ENCODE measurements around the gene ANAPC10.
"Not testable (repeated sequence)": the region's sequence is repeated elsewhere in the genome, so short reads cannot be mapped to it uniquely, and the experiment has no call there.

Gene ANAPC10

GRCh38 chr4:145069361-145069760 lies 28.6 kb downstream of the ANAPC10 start:
- no peak for DNase-seq

DNA sequence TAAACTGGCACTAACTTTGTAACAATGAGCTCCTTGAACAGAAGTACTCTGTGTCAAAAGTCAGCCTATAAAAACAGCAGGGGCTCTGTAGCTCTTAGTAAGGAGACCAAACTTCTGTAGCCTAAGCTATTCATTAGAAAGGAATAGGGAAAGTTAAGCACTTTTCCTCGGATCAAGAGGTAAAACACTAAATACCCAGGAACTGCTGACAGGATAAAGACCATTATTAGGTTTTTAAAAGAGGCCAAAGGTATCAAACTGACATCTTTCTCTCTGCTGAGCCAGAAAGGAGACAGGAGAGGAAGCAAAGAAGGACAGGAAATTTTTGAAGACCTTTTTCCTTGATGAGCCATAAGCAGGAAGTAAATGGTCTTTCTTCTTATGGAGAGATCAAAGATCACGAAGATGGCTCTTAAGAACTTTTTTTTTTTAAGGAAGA lies 31.9 kb downstream of the ANAPC10 start:
- no peak for DNase-seq

GRCh38 chr4:145061318-145061920 lies 36.6 kb downstream of the ANAPC10 start:
- no peak for DNase-seq

- DNase-seq: no peak
These were observed 39.7 kb downstream of the ANAPC10 start for GRCh38 chr4:145058256-145058655.

DNA sequence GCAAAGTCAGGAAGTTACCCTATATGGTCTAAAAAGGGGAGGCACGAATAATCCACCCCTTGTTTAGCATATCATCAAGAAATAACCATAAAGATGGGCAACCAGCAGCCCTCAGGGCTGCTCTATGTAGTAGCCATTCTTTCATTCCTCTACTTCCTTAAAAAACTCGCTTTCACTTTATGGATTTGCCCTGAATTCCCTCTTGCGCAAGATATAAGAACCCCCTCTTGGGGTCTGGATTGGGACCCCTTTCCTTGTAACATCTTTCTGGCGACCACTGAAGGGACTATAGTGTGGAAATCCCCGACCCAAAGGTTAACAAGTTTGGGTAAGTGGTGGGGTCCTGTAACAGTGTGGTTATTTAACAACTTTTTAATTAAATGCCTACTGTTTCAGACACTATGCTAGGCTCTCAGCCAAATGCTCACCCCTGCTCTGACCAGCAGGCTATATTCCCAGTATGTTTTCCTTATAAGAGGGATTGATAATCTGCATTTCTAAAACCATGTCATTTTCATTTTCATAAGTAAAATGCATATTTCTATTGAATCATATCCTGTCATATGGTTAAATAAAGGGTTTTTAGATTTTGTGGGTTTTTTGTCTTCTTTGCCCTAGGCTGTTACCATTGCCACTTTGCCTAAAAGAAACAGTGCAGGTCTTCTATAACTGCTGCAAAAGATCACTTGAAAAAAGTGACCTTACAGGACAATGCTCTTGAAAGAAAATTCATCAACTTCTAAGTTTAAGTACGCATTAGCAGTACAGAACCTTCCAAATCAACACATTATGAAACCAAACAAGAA lies 41.5 kb downstream of the ANAPC10 start:
- DNase-seq: no peak

DNA sequence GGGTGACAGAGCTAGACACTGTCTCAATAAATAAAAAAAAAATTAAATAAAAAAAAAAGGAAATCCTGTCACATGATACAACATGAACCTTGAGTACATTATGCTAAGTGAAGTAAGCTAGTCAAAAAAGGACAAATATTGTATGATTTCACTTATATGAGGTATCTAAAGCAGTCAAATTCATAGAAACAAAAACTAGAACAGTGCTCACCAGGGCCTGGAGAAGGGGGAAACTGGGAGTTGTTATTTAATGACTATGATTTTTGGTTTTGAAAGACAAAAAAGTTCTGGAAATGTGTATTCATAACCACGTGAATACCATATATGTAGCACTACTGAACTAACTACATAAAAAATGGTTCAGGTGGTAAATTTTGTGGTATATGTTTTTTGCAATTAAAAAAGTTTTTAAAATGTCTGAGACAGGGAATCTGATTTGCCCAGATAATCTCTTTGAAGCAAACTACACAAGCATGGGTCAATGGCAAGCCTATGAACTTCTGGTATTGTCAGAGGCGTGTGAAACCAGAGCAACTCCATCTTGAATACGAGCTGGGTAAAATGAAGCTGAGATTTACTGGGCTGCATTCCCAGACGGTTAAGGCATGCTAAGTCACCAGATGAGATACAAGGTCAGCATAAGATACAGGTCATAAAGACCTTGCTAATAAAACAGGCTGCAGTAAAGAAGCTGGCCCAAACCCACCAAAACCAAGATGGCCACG lies 42.3 kb downstream of the ANAPC10 start:
- no peak for DNase-seq

DNA sequence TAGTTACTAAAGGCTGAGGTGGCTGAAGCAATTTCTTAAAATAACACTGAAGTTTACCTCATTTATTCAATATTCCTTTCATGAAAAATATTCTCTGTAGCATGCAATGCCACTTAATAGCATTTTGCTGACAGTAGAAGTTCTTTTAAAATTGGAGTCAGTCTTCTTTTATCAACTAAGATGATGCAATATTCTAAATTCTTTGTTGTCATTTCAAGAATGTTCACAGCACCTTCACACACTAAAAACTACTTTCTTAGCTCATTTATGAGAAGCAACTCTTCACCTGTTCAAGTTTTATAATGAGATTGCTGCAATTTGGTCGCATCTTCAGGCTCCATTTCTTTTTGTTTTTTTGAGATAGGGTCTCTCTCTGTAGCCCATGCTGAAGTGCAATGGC lies 48.8 kb downstream of the ANAPC10 start:
- DNase-seq: no peak

DNA sequence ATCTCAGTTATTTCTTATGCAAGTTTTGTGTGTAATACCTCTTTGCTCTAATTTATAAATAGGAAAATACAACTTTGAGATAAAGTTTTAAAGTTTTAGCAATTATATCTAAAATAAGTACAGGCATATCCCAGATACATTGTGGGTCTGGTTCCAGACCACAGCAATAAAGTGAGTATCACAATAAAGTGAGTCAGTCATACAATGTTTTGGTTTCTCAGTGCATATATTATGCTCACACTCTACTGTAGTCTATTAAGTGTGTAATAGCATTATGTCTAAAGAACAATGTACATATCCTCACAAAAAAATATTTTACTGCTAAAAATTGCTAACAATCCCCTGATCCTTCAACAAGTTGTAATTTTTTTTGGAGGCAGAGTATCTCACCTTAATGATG lies 49.2 kb downstream of the ANAPC10 start:
- no peak for DNase-seq

- no peak for DNase-seq
These were observed 50.8 kb downstream of the ANAPC10 start for GRCh38 chr4:145047151-145047550.

GRCh38 chr4:145045180-145045579 lies 52.8 kb downstream of the ANAPC10 start:
- no peak for DNase-seq

DNA sequence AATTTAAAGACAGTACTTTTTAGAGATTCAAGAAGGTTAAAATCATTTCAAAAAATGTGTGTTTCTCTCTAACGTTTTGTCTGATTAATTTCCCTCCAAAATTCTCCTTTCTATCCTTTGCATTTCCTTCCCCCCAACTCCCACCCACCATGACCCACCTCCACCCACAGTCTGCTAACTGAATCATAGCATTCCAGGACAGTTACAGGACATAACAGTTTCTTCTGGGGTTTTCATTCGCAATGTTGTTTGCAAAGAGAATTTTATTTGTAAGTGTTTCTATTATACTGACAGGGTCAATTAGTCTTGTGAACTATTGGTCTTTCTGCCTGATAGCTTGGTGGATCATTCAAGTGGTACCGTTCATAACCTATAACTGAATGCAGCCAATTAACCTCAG lies 53.7 kb downstream of the ANAPC10 start:
- DNase-seq: no peak

DNA sequence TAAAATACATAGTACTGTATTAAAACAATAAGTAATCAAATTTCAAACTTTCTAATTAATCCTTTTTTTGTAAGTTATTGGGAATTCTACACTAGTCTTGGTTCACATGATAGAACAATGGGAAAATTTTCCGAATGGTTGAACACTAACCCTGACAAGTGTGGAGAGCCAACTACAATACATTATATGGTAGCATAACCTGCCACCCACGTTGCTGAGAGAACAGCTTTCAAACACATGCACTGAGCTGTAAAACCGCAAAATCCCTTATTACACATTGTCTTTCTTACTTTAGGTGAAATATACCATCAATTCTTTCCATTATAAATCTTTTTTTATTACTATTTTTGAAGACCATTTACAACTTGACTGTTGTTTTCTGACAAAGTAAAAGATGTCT lies 54.7 kb downstream of the ANAPC10 start:
- DNase-seq: no peak

GRCh38 chr4:145042601-145043285 lies 55.3 kb downstream of the ANAPC10 start:
- DNase-seq: no peak

DNA sequence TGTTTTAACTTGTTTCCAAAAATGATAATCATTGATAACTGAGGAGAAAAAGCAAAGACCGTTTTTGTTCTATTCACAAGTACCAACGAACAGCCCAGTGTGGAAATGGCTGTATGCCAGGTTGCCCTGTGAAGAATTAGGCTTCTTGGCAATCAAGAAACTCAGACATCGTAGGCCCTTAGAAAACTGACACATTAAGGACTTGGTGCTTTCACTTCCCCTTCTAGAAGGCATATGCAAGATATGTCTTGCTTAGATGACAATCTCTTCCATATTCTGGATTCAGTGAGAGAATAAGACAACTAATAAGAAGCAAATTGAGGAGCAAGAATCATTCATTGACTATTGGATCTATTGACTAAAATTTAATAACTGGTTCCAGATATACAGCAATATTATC lies 56.6 kb downstream of the ANAPC10 start:
- DNase-seq: no peak

- DNase-seq: no peak
These were observed 62.4 kb downstream of the ANAPC10 start for GRCh38 chr4:145035494-145036136.

DNA sequence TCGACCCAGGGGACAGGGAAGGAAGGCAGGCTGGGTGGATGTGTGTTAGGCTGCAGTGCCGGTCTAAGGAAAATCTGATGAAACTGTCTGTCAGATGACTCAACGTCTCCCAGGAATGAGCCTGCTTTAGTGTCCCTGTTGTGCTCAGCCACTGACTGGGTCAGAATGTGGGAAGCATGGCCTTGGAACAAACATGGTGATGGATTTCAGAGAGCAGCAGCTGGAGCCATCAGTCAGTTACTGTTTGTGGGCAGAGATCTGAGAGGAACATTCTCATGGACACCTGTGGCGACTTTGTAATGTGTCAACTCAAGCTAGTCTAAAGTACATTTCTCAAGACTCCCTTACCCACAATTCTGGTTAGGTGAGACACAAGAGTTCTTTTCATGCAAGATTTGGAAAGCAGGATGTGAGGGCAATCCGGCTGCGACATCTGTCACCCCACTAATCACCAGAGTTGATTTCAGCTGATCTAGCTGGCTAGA lies 63.2 kb downstream of the ANAPC10 start:
- DNase-seq: no peak

DNA sequence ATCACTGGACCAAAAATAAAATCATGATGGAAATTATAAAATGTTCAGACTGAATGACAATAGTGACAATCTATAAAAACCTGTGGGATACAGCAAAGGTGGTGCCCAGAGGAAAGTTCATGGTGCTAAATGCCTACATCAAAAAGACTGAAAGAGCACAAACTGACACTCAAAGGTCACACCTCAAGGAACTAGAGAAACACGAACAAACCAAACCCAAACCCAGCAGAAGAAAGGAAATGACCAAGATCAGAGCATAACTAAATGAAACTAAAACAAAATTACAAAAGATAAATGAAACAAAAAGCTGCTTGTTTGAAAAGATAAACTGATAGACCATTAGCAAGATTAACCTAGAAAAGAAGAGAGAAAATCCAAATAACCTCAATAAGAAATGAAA lies 78.7 kb downstream of the ANAPC10 start:
- no peak for DNase-seq

- DNase-seq: no peak
These were observed 83.6 kb downstream of the ANAPC10 start for GRCh38 chr4:145014365-145014764.

- no peak for DNase-seq
These were observed 85.2 kb downstream of the ANAPC10 start for GRCh38 chr4:145012841-145013240.

DNA sequence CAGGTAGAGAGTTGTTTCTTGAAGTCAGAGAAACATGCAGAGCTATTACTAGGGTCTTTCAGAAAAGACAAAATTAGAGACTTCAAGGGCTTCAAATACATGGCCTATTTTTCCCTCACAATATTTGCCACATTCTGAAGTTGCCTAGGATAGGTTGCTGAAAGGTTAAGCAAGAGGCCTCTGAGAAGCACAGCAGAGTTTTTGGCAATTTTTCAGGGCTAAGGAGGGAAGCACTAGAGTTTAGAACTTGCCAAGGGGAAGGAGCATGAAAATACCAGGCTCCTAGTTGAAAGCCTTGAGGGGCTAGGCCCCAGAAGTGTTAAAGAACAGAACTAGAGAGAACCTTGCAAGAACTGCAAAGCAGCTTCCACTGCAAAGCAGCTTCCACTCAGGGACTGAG lies 86.4 kb downstream of the ANAPC10 start:
- DNase-seq: no peak

- DNase-seq: not testable (repeated sequence)
These were observed 87.7 kb downstream of the ANAPC10 start for GRCh38 chr4:145010315-145010714.

DNA sequence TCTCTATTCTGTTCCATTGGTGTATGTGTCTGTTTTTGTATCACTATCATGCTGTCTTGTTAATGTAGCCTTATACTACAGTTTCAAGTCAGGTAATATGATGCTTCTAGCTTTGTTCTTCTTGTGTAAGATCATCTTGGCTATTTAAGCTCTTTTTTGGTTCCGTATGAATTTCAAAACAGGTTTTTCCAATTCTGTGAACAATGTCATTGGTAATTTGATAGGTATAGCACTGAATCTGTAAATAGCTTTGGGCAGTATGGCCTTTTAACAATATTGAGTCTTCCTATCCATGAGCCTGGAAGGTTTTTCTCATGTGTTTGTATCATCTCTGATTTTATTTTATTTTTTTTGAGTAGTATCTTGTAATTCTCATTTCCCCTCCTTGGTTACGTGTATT lies 94.3 kb downstream of the ANAPC10 start:
- no peak for DNase-seq

DNA sequence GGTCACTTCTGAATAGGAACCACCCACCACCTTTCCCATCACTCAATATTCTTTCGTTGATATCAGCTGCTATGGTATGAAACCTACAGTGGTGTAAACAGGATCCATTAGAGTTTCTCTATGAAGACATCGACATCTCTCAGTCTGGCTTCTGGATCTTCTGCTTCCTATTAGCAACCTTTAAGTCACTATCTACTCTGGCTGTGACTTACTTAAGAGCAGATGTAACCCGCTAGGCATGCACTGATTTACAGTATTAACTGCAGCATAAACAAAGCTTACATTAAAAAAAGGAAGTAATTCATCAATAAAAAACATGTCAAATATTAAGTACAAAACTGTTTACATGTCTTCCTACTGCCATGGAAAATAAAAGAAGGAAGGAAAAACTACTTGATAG lies 96.4 kb downstream of the ANAPC10 start:
- no peak for DNase-seq
